Gastroesophageal sphincter (tissue), 4 donors: Measurements from ENCODE around the gene PBX1. TPM values are rescaled to one million over a fixed set of nuclear protein-coding genes. Genes with fewer than 3 reads are reported as not detected.
A peak's percentile ranks its signal among the peaks of the same experiment; 100 is the strongest.

Source experiments
- ATAC-seq: fragments of 150-250 bp; one replicate; pipeline ENCODE4 v1.9.1; 2016; ENCODE audit warnings: mild to moderate bottlenecking, moderate library complexity
- H3K27ac ChIP-seq, 4 donors: fragments of 200-600 bp; sonication (generic) in 3 of 4; 1 replicate in 3 of 4; 2 replicates in 1 of 4; pipeline ENCODE4 v1.5.1; 2016 to 2019
- H3K27me3 ChIP-seq: fragments of 200-600 bp; sonication (generic); one replicate; pipeline ENCODE4 v1.5.1; 2019
- H3K36me3 ChIP-seq, 2 donors: fragments of 200-600 bp; sonication (generic); one replicate each; pipeline ENCODE4 v1.5.1; 2019; ENCODE audit warnings: control low read depth in 1 of 2
- H3K4me1 ChIP-seq, 3 donors: fragments of 200-600 bp; sonication (generic); 1 replicate in 2 of 3; 2 replicates in 1 of 3; pipeline ENCODE4 v1.5.1; 2016 to 2019; ENCODE audit warnings: control low read depth in 2 of 3
- H3K4me3 ChIP-seq, 2 donors: fragments of 200-600 bp; sonication (generic); one replicate each; pipeline ENCODE4 v1.5.1; 2019; ENCODE audit warnings: mild to moderate bottlenecking in 1 of 2, moderate library complexity in 1 of 2
- H3K9me3 ChIP-seq, 3 donors: fragments of 200-600 bp; sonication (generic); one replicate each; pipeline ENCODE4 v1.5.1; 2017 to 2019; ENCODE audit warnings: control low read depth in 2 of 3
- CTCF ChIP-seq, 4 experiments: fragments of 200-600 bp in 2 of 4; fragments of 450-650 bp in 2 of 4; sonication (generic) in 1 of 4; IDR thresholded peaks; one replicate each; pipeline ENCODE4 v1.5.1; 2017 to 2019; ENCODE audit warnings: antibody characterized with exemption in 4 of 4, mild to moderate bottlenecking in 2 of 4, moderate library complexity in 2 of 4
- EP300 ChIP-seq: sonication (generic); formaldehyde crosslinking; IDR thresholded peaks from one replicate; pipeline ENCODE4 v1.6.1; 2017; ENCODE audit warnings: antibody characterized with exemption, mild to moderate bottlenecking
- POLR2A ChIP-seq, 2 donors: fragments of 450-650 bp; IDR thresholded peaks; one replicate each; pipeline ENCODE4 v1.6.1; 2017; ENCODE audit warnings: antibody characterized with exemption in 2 of 2, mild to moderate bottlenecking in 2 of 2, moderate library complexity in 1 of 2
- POLR2AphosphoS5 ChIP-seq: sonication (generic); formaldehyde crosslinking; IDR thresholded peaks from one replicate; pipeline ENCODE4 v1.6.1; 2017; ENCODE audit warnings: antibody characterized with exemption
- WGBS, 2 donors: methylation state at CpG; one replicate each; pipeline ENCODE4 v1.1.5; 2018; ENCODE audit warnings: low coverage in 1 of 2; 5-methylcytosine and 5-hydroxymethylcytosine counted together
- total RNA-seq, 4 donors: library from RNA; depleted of rRNA; stranded (reverse); fragments of >200 nt; gene quantifications; one replicate each; pipeline ENCODE4 v1.1.0, GENCODE V29; 2016

Gene PBX1
- total RNA-seq, 4 donors from 2014 or later, result 75.8 to 177 (median 140) TPM

GRCh38 chr1:164780111-164780812 is 221.3 kb downstream of the PBX1 start:
- Histone ChIP-seq H3K4me1 (peaks cover 15 to 93% (median 21%) of the 10 kb centered on the region in 3 donors), H3K27ac (peak overlapping the region; percentile 59 to 83 (median 78)), H3K9me3 (no peaks in the 10 kb centered on the region), H3K27me3 (no peaks in the 10 kb centered on the region), H3K4me3 (no peak overlapping the region), H3K36me3 (no peaks in the 10 kb centered on the region)
- no peak for TF ChIP-seq EP300
- TF ChIP-seq POLR2A (IDR thresholded peaks at IDR 0.05), result no peak
- no peak for TF ChIP-seq POLR2AphosphoS5
- TF ChIP-seq CTCF (IDR thresholded peaks at IDR 0.05), result no peak
- ATAC-seq, result no peak
- 32 to 52% methylated on average over 6 to 11 of the region's 12 CpGs for WGBS, 2 donors

- WGBS, 2 donors, result 46 to 52% methylated on average over 3 to 6 of the region's 8 CpGs
- Histone ChIP-seq H3K4me3 (no peak overlapping the region), H3K27ac (peak overlapping the region; percentile 59 to 83 (median 78)), H3K9me3 (no peaks in the 10 kb centered on the region), H3K4me1 (peaks cover 16 to 93% (median 27%) of the 10 kb centered on the region in 3 donors), H3K27me3 (no peaks in the 10 kb centered on the region), H3K36me3 (no peaks in the 10 kb centered on the region)
- peak; percentile 81 for ATAC-seq
- TF ChIP-seq POLR2A (IDR thresholded peaks at IDR 0.05) (no peak), POLR2AphosphoS5 (peak; percentile 97), EP300 (peak; percentile 35)
These were observed 221.9 kb downstream of the PBX1 start for GRCh38 chr1:164780863-164781262.

- H3K27ac ChIP-seq, result peak overlapping the region; percentile 59 to 83 (median 78)
- H3K4me3 ChIP-seq, result no peak overlapping the region
- H3K27me3 ChIP-seq, result no peaks in the 10 kb centered on the region
- no peak for TF ChIP-seq CTCF (IDR thresholded peaks at IDR 0.05)
- peaks cover 21 to 93% (median 38%) of the 10 kb centered on the region in 3 donors for H3K4me1 ChIP-seq
- ATAC-seq, result no peak
- H3K9me3 ChIP-seq, result no peaks in the 10 kb centered on the region
- 67% methylated on average over 1 of the region's 1 CpG; no CpG with 5 or more reads in 1 of the 2 donors for WGBS, 2 donors
- H3K36me3 ChIP-seq, result no peaks in the 10 kb centered on the region
These were observed 223.0 kb downstream of the PBX1 start for GRCh38 chr1:164781972-164782371.

- ATAC-seq, result no peak
- Histone ChIP-seq H3K36me3 (no peaks in the 10 kb centered on the region), H3K27me3 (no peaks in the 10 kb centered on the region), H3K9me3 (no peaks in the 10 kb centered on the region), H3K27ac (peak overlapping the region; percentile 60 to 83 (median 81)), H3K4me3 (no peak overlapping the region), H3K4me1 (peaks cover 29 to 100% (median 48%) of the 10 kb centered on the region in 3 donors)
- 53 to 65% methylated on average over 3 to 5 of the region's 13 CpGs for WGBS, 2 donors
- TF ChIP-seq POLR2A (IDR thresholded peaks at IDR 0.05) (no peak), POLR2AphosphoS5 (peak; percentile 14)
These were observed 225.0 kb downstream of the PBX1 start for GRCh38 chr1:164783778-164784555.

- Histone ChIP-seq H3K27ac (peak overlapping the region; percentile 60 to 83 (median 81)), H3K4me3 (no peak overlapping the region), H3K9me3 (no peaks in the 10 kb centered on the region), H3K4me1 (peaks cover 29 to 100% (median 44%) of the 10 kb centered on the region in 3 donors), H3K36me3 (no peaks in the 10 kb centered on the region), H3K27me3 (no peaks in the 10 kb centered on the region)
- no peak for ATAC-seq
- 73 to 88% methylated on average over 4 of the region's 6 CpGs for WGBS, 2 donors
- TF ChIP-seq POLR2A (IDR thresholded peaks at IDR 0.05) (no peak), POLR2AphosphoS5 (no peak), EP300 (no peak), CTCF (IDR thresholded peaks at IDR 0.05) (no peak)
These were observed 226.0 kb downstream of the PBX1 start for GRCh38 chr1:164784960-164785359.
